ENCODE measurements around the gene SHC3. TPM values are rescaled to one million over a fixed set of nuclear protein-coding genes. Genes with fewer than 3 reads are reported as not detected.

The SHC3 gene
- polyA plus RNA-seq, 3 donors, result not detected

- Histone ChIP-seq H3K4me1 (ENCODE audit: control insufficient read depth in 1 of 2, insufficient read depth in 2 of 2, low read length in 2 of 2) (peaks cover 37% of the 10 kb centered on the region in 2 donors), H3K36me3 (replicated peaks in 1 of 2; ENCODE audit: control insufficient read depth in 1 of 2, insufficient read depth in 2 of 2, low read length in 2 of 2) (no peaks in the 10 kb centered on the region), H4K20me1 (ENCODE audit: insufficient read depth, low read length) (peaks cover 10% of the 10 kb centered on the region), H3K9ac (ENCODE audit: insufficient read depth, low read length, poor library complexity, severe bottlenecking) (no peak overlapping the region), H3K27ac (ENCODE audit: low read depth in 1 of 2, low read length in 2 of 2) (no peak overlapping the region), H2AFZ (ENCODE audit: insufficient read depth, low read depth, low read length, poor library complexity, severe bottlenecking) (no peak overlapping the region), H3K79me2 (ENCODE audit: insufficient read depth, low read length) (peaks cover 13% of the 10 kb centered on the region), H3K27me3 (ENCODE audit: control insufficient read depth in 2 of 2, insufficient read depth in 2 of 2, low read length in 2 of 2) (no peaks in the 10 kb centered on the region), H3K9me3 (replicated peaks in 1 of 2; ENCODE audit: control insufficient read depth in 1 of 2, insufficient read depth in 1 of 2, low read length in 2 of 2) (no peaks in the 10 kb centered on the region), H3K4me2 (replicated peaks; ENCODE audit: extremely low read depth, low read length, poor library complexity, severe bottlenecking) (no peak overlapping the region), H3K4me3 (replicated peaks in 1 of 3; ENCODE audit: low read depth in 2 of 3, low read length in 3 of 3) (no peak overlapping the region)
- intact Hi-C loops (cut with micrococcal nuclease), result loop anchor here in 1 of 2 donors (5.0 kb wide), 1 partner anchor 35 kb away; no protein-coding TSS in a partner anchor
- peaks cover 0 to 2% (median 1%) of the 10 kb centered on the region in 3 donors for H3K27me3 Mint-ChIP-seq (ENCODE audit: low read depth in 3 of 3)
- peaks cover 2% of the 10 kb centered on the region in 2 donors for H3K36me3 Mint-ChIP-seq
- WGBS (ENCODE audit: insufficient coverage), result 100% methylated on average over 4 of the region's 4 CpGs
- no peak for TF ChIP-seq CTCF (IDR thresholded peaks at IDR 0.05)
- peaks cover 0 to 3% (median 0%) of the 10 kb centered on the region in 7 donors for H3K9me3 Mint-ChIP-seq
- DNase-seq, result no peak
- H3K27ac Mint-ChIP-seq, result peak overlapping the region in 1 of 7 donors; percentile 42
- peaks cover 43% of the 10 kb centered on the region for H3K4me1 Mint-ChIP-seq
- no peak overlapping the region for H3K4me3 Mint-ChIP-seq
Measured at GRCh38 chr9:88987661-88988060, 191.0 kb downstream of the SHC3 start.

GRCh38 chr9:88986776-88987175 is 191.8 kb downstream of the SHC3 start:
- DNase-seq, result no peak
- H3K9me3 ChIP-seq (replicated peaks in 1 of 2; ENCODE audit: control insufficient read depth in 1 of 2, insufficient read depth in 1 of 2, low read length in 2 of 2), result no peaks in the 10 kb centered on the region
- no peak overlapping the region for H3K27ac ChIP-seq (ENCODE audit: low read depth in 1 of 2, low read length in 2 of 2)
- Mint-ChIP-seq H3K27me3 (ENCODE audit: low read depth in 3 of 3) (peaks cover 0 to 2% (median 1%) of the 10 kb centered on the region in 3 donors), H3K27ac (no peak overlapping the region), H3K4me3 (no peak overlapping the region), H3K4me1 (peaks cover 35% of the 10 kb centered on the region), H3K36me3 (peaks cover 0 to 3% of the 10 kb centered on the region in 2 donors), H3K9me3 (peaks cover 0 to 3% (median 0%) of the 10 kb centered on the region in 7 donors)
- intact Hi-C loops (cut with micrococcal nuclease), result loop anchor here in 1 of 2 donors (5.0 kb wide), 1 partner anchor 34 kb away; no protein-coding TSS in a partner anchor
- peaks cover 4% of the 10 kb centered on the region for H3K79me2 ChIP-seq (ENCODE audit: insufficient read depth, low read length)
- H3K9ac ChIP-seq (ENCODE audit: insufficient read depth, low read length, poor library complexity, severe bottlenecking), result no peak overlapping the region
- 100% methylated on average over 2 of the region's 3 CpGs for WGBS (ENCODE audit: insufficient coverage)
- peaks cover 29% of the 10 kb centered on the region in 2 donors for H3K4me1 ChIP-seq (ENCODE audit: control insufficient read depth in 1 of 2, insufficient read depth in 2 of 2, low read length in 2 of 2)
- no peak overlapping the region for H3K4me2 ChIP-seq (replicated peaks; ENCODE audit: extremely low read depth, low read length, poor library complexity, severe bottlenecking)
- no peak overlapping the region for H2AFZ ChIP-seq (ENCODE audit: insufficient read depth, low read depth, low read length, poor library complexity, severe bottlenecking)
- TF ChIP-seq CTCF (IDR thresholded peaks at IDR 0.05), result no peak
- no peaks in the 10 kb centered on the region for H3K27me3 ChIP-seq (ENCODE audit: control insufficient read depth in 2 of 2, insufficient read depth in 2 of 2, low read length in 2 of 2)
- no peaks in the 10 kb centered on the region for H3K36me3 ChIP-seq (replicated peaks in 1 of 2; ENCODE audit: control insufficient read depth in 1 of 2, insufficient read depth in 2 of 2, low read length in 2 of 2)
- peaks cover 1% of the 10 kb centered on the region for H4K20me1 ChIP-seq (ENCODE audit: insufficient read depth, low read length)
- no peak overlapping the region for H3K4me3 ChIP-seq (replicated peaks in 1 of 3; ENCODE audit: low read depth in 2 of 3, low read length in 3 of 3)
